ENCODE data around the gene CACUL1.

Gene CACUL1

DNA sequence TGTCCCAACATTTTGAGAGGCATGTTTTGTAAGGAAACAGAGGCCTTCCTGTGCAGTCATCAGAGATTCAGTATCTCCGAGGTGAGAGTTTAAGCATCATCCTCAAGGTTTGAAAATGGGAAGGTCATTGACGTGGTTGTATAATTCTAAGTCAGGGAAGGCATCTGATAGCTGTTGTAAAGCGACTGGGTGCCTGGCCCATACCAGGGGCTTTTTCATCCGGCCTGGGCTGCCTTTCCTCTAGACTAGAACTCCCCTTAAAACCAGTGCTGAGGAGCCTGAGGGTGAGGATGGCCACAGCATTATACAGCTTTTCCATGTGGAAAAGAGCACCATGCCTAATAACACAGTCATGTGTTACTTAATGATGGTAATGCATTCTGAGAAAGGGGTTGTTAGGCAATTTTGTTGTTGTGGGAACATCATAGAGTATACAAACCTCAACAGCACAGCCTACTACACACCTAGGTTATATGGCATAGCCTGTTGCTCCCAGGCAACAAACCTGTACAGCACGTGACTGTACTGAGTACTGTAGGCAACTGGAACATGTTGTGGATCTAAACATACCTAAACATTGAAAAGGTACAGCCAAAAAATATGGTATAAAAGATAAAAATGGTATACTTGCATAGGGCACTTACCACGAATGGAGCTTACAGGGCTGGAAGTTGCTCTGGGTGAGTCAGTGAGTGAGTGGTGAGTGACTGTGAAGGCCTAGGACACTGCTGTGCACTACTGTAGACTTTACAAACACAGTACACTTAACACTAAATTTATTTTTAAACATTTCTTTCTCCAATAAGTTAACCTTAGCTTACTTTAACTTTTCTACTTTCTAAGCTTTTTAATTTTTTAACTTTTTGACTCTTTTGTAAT lies 13.5 kb upstream of the CACUL1 start:
- no peak for DNase-seq (ENCODE audit: low read depth)

DNA sequence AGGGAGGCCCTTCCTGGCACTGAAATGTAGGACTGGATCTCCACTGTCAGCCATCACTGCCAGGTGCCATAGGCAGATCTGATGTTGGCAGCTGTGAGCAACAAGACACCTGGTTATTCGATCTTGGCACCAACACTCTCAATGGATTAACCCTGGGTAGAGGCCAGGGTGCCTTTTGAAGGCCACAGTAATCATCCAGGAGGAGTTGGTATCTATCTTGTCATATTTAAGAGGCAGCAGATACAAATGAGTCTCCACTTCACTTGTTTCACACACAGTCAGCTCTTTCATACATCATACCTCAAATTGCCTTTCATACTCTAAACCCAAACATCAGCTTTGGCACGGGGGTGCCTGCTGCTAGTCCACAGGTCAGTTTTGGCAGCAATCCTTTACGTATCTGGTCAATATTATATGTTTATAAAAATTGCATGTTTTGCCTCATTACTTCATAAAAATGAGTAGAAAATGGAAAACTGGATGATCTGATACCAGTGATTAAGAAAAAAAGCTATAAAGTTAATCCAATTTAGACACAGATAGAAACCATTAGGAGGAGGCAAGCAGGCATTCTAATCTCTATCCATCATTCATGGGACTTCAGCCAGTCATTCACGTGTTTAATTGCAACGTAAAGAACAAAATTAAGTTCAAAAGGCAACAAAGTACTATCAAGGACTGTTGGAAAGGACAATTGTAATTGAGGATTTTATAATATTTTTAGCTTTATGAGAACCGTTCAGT lies 12.7 kb upstream of the CACUL1 start:
- no peak for DNase-seq (ENCODE audit: low read depth)

DNA sequence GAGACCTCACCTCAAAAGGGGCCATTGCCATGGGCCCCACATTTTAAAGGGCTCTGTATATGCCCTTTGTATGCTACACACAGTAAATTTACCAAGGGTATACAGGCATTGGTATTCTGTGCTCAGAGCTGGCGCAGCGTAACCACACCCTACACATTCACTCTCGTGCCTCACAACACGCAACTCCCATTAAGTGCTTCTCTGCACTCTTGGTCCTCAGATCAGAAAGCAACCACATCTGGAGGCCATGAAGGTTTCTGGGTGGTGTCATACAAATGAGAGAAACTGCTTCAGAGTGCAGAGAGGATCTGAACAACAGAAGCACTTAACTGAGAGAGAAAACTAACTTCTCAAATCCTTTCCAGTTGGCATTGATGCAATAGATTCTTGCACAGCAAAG lies 9.4 kb upstream of the CACUL1 start:
- no peak for DNase-seq (ENCODE audit: low read depth)

DNA sequence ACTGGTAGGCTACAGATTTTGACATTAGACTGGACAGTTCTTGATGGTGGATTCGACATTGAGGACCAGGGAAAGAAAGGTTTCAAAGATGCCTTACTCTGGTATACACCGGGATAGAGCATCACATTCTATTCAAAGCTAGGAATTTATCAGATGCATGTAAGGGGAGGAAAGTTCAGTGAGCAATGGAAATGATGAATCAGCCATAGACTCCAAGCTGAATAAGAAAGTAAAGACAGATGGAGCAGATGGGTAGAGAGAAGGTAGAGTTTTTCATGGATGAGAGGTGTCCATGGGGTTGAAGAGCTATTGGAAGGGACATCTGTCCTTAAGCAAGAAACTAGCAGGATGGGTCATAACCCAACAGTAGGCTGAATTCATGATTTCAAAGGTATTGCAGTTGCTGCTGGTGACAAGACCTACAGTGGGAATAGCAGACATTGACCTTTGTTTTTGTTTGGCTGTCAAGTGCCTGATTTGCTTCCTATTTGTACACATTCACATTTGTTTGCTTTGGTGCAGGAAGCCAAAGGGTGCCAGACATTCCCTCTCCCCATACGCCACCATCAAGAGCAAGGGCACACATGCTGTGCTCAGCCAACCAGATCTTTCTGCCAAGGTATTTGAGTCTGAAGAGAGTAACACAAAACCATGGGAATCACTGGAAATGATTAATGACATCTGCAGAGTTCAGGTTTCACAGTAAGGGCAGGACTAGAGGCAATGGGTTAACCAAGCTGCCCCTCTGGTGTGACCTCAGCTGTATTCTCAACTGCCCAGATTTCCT lies 8.6 kb upstream of the CACUL1 start:
- DNase-seq (ENCODE audit: low read depth): no peak

DNA sequence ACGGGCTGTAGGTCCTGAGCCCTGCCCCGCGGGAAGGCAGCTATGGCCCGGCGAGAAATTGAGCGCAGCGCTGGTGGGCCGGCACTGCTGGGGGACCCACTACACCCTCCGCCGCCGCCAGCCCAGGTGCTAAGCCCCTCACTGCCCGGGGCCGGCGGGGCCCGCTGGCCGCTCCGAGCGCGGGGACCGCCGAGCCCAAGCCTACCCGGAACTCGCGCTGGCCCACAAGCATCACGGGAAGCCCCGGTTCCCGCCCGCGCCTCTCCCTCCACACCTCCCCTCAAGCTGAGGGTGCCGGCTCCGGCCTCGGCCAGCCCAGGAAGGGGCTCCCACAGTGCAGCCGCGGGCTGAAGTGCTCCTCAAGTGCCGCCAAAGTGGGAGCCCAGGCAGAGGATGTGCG lies 5.5 kb upstream of the CACUL1 start:
- DNase-seq (ENCODE audit: low read depth): no peak

DNA sequence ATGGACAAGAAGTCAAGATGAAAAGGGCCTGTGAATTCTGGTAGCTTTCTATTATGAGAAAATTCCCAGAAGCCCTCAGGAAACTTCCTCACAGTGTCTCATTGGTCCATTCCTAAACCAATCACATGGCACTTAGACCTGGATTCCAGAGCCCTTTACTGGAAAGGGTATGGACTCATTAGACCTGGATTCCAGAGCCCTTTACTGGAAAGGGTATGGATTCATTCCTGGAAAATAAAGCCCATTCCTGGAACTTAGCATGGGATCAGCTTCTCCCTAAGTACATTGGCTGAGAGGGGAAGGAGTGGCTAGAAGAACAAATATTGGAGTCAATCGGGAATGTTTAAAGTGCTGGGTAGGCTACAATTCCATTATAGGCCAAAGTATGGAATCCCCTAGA lies 3.7 kb upstream of the CACUL1 start:
- DNase-seq (ENCODE audit: low read depth): no peak

DNA sequence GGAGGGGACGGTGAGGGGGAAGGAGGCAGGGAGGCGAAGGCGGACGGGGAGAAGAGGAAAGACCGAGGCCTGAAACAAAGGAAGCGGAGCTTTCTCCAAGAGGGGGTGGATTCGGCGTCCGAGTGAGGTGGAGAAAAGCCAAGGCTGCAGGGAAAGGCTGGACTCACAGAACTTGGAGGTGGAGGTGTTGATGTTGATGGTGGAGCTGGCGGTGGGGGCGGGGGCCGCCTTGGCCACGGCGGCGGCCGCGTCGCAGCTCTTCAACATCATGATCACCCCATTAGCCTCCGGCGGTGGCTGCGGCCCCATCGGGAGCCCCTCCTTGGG lies 578 bp downstream of the CACUL1 start:
- DNase-seq (ENCODE audit: low read depth): peak; percentile 40

DNA sequence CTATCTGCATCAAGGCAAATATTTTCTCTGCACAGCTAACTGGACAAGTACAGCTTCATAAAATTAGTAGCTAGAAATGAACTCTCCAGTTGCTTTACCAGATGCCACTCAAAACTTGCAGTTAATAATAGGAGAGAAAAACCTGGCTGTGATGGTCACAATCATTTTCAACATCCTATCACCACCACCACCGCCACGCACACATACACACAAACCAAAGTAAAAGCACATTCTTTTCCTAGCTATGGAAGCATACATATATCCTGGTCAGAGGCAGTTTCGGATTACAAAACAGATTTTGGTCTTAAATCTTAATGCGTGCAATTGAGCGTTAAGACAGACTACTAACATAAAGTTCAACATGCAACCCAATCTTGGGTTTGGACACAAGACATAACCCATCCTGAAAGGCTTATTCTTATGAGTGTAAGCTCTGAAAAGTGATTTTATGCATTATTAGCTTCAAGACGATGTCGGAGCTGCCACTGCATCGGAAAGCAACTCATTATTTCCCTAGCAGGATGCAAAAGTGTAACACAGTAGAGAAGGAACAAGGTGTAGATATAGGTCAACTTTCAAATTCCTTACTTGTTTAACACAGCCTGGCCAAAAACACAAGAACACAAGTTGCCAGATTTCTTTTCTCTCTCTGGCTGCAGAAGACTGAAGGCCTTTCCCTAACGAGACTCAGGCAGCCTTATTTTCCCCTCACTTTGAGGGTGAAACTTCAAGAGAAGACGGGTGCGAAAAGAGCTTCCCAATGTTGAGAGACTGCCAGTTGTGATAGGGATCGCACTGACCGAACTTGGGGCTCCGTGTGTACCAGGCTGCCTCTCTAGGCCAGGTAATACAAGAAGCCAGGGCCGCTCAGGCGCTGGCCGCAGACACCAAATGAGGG lies 1.2 kb downstream of the CACUL1 start:
- peak; percentile 48 for DNase-seq (ENCODE audit: low read depth)

DNA sequence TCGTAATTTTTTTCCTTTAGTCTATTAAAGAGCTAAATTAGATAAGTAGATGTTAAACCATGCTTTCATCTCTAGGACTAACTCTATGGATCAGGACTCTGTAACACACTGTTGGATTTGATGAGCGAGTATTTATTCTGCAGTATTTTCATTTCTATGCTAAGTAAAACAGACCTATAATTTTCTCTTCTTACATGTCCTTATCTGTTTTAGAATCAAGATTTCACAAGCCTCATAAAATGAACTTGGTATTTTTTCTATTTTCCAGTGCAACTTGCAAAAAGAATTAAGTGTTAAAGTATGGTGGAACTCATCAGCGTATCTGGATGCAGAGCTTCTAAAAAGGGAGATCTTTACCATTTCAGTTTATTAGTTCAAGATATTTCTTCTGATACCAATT lies 2.4 kb downstream of the CACUL1 start:
- DNase-seq (ENCODE audit: low read depth): peak; percentile 32

DNA sequence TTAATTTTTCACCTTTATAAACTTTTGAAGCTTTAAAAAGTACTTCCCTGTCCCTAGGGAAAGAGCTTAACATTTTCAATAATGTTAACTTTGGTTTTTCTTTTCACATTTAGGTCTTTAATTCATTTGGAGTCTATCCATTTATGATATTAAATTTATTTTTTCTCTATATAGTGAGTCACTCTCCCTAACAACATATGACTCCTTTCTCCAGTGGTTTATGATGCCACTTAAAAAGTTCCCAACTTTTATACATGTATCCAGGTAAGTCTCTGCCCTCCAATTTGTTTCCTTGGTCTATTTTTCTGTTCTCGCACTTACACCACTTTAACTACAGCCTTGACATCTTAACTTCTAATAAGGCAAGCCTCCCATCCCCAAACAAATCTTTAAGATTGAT lies 3.5 kb downstream of the CACUL1 start:
- no peak for DNase-seq (ENCODE audit: low read depth)

DNA sequence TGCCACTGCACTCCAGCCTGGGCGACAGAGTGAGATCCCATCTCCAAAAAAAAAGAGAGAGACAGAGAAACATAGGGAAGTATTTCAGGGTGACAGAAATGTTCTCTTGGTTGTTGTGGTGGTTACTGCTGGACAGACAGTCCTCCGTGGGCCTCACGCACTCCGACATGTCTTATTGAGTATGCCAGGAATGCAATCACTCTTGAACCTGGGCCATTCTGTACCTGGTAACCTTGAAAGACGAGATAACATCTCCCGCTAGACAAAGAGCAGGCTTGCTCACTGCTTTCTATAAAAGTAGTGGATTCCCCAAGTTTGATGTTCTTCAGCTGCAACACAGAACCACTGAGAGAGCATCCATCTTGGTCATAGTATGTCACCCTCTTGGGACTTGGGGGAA lies 6.7 kb downstream of the CACUL1 start:
- DNase-seq (ENCODE audit: low read depth): no peak

DNA sequence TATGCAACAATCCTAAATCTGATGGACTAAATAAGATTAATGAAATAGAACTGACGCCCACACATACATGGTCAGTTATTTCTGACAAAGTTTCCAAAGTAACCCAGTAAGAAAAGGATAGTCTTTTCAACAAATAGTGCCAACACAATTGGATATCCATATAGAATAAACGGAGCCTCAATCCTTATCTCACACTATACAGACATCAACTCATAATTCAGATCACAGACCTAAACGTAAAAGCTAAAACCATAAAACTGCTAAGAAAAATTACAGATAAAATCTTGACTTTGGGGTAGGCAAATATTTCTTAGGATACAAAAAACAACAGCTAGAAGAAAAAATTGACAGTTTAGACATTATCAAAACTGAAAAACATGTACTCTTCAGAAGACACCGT lies 8.5 kb downstream of the CACUL1 start:
- peak; percentile 21 for DNase-seq (ENCODE audit: low read depth)

DNA sequence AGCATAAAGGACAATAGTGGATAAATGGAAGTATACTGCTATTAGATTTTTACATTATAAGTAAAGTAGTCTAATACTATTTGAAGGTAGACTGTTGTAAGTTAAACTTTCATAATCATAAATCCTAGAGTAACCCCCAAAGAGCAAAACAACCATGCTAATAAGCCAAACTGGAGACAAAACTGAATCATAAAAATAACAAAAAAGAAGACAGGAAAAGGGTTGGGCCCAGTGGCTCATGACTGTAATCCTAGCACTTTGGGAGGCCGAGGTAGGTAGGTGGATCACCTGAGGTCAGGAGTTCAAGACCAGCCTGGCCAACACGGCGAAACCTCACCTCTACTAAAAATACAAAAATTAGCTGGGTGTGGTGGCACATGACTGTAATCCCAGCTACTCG lies 9.7 kb downstream of the CACUL1 start:
- no peak for DNase-seq (ENCODE audit: low read depth)

DNA sequence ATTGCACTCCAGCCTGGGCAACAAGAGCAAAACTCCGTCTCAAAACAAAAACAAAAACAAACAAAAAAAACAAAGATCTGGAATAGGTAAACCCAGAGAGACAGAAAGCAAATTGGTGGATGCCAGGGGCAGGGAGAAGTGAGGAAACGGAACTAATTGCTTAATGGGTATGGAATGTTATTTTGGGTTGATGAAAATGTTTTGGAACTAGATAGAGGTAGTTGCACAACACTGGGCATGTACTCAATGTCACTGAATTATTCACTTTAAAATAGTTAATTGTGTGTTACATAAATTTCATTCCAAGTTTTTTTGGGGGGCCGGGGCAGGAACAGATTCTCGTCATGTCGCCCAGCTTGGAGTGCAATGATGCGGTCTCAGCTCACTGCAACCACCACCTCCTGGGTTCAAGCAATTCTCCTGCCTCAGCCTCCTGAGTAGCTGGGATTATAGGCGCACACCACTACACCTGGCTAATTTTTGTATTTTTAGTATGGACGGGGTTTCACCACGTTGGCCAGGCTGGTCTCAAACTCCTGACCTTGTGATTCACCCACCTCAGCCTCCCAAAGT lies 10.3 kb downstream of the CACUL1 start:
- peak; percentile 43 for DNase-seq (ENCODE audit: low read depth)

DNA sequence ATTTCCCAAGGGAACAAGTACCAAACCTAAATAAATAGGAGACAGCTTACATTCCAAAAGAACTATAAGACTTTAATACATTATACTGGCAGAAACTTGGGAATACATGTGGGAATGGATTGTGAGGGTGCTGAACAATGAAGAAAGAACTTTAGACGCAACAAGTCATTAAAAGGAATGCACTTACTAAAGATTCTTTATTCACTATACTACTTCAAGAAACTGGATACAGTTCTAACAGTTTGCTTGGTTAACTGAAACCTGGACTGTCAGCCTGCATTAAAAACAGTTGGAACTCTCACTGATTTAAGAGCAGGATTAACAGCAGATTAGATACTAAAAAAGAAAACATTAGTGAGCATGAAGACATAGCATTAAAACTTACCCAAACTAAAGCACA lies 12.0 kb downstream of the CACUL1 start:
- DNase-seq (ENCODE audit: low read depth): peak; percentile 76

DNA sequence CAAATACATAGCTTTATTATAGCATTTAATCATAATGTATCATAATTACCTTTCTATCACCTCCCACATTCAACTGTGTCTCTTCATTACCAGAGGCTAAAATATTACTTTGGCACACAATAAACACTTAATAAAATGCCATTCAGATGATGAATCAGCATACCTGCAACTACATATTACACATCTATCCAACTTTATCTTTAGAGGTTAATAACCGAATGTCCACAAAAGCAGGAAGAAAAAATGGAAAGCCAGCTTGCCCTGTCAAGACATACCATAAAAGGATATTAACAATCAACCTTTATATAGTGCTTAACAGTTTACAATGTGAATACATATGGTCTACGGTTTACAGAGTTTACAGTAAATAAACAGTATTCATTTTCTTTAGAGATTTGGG lies 12.7 kb downstream of the CACUL1 start:
- no peak for DNase-seq (ENCODE audit: low read depth)

DNA sequence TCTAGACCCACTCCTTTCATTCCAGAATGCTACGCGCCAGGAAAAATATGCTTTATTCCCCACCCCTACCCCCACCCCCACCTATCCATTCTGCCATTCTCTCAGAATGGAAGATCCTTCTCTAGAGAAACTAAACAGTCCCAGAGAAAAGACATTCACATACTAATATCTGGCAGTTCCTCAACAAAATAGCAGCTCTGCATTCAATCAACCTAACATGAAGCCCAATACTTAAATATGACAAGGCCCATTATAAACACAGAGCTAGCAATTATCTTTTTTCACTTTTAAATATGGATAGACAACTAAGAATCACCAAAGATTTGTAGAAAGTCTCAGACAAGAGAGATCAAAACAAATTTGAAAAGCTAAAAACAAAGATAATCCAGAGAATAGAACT lies 16.4 kb downstream of the CACUL1 start:
- no peak for DNase-seq (ENCODE audit: low read depth)

DNA sequence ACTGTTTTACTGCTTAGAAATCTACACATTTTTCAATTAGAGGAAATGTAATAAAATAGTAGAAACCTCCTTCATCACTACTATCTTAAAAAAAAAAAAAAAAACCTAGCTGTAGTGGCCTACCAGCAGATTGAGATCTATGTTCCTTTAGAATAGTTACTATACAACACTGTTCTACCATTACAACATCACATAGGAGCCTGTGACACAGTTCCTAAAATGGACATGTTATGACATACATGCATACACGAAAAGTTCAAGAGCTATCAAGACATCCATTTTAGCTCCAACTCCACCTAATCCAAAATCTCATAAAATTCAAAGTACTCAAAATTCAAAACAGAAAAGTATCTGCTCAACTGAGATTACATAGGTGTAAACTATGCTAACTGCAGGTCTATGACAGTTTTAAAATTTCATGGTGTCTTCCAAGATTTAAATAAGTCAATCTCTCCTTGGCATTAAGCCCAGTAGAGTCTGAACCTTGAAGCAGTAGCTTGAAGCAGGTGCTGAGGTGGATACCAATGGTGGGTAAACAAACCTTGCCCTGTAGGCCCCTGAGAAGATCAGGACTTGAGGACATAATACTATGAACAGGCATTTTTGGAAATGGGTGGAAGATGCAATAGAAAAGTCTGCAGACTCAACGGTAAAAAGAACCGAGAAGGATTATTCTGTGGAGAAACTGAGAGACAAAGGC lies 17.0 kb downstream of the CACUL1 start:
- no peak for DNase-seq (ENCODE audit: low read depth)

DNA sequence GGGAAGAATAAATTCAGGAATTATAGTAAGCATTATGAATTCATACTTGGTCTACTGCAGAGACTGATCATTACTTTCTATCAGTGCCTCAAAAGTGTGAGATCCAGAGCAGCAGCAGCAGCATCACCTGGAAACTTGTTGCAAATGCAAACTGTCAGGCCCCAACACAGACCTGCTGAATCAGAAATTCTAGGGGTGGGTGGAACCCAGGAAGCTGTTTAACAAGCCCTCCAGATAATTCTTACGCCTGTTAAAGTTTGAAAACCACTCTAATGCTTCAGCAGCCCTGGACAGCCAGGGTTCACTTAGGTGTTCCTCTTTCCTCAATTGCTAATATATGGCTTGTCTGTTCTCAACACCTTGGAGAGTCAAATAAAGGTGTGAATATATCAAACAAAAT lies 19.5 kb downstream of the CACUL1 start:
- DNase-seq (ENCODE audit: low read depth): no peak

DNA sequence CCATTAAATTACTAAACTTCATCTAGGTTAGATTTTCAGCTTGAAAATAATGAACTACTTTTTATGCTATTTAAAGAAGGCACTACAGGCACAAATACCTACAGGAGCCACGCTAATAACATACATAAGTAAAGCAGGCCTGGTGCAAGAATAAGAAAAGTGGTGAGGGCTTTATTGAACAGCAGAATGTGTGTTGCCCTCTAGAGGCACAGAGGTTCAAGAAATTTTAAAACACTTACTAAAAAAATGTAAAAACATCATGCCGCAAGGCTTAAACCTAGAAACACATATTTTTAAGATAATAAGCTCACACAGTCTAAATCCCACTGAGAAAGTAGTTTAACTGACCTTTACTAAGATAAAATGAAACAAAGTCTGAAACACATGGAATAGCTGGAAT lies 20.3 kb downstream of the CACUL1 start:
- no peak for DNase-seq (ENCODE audit: low read depth)
